Activated T-cell treated with anti-CD3 and anti-CD28 coated beads for 1 hour (primary cell): Measurements from ENCODE around the gene SLC15A2.
"Not testable (repeated sequence)": the region's sequence is repeated elsewhere in the genome, so short reads cannot be mapped to it uniquely, and the experiment has no call there.

Experiments
- DNase-seq: peaks from one replicate; pipeline ENCODE4 v3.0.0-alpha.2; 2020; ENCODE audit warnings: low read depth

The SLC15A2 gene

DNA sequence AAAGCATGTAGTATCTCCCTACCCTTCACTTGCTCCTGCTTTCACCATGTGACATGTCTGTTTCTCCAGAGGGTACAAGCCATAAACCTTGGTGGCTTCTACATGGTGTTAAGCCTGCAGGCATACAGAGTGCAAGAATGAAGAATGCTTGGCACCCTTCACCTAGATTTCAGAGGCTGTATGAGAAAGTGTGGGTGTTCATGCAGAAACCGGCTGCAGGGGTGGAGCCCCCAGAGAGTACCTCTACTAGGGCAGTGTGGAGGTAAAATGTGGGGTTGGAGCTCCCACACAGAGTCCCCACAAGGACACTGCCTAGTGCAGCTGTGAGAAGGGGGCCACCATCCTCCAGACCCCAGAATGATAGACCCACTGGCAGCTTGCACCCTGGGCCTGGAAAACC is 32.2 kb downstream of the SLC15A2 start:
- DNase-seq, result no peak

DNA sequence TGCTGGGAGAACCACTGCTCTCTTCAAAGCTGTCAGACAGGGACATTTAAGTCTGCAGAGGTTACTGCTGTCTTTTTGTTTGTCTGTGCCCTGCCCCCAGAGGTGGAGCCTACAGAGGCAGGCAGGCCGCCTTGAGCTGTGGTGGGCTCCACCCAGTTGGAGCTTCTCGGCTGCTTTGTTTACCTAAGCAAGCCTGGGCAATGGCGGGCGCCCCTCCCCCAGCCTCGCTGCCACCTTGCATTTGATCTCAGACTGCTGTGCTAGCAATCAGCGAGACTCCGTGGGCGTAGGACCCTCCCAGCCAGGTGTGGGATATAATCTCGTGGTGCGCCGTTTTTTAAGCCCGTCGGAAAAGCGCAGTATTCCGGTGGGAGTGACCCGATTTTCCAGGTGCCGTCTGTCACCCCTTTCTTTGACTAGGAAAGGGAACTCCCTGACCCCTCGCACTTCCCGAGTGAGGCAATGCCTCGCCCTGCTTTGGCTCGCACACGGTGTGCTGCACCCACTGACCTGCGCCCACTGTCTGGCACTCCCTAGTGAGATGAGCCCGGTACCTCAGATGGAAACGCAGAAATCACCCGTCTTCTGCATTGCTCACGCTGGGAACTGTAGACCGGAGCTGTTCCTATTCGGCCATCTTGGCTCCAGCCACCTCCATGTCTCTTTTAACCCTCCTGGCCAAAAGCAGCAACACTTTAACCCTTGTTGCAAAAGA is 44.1 kb downstream of the SLC15A2 start:
- DNase-seq, result not testable (repeated sequence)

DNA sequence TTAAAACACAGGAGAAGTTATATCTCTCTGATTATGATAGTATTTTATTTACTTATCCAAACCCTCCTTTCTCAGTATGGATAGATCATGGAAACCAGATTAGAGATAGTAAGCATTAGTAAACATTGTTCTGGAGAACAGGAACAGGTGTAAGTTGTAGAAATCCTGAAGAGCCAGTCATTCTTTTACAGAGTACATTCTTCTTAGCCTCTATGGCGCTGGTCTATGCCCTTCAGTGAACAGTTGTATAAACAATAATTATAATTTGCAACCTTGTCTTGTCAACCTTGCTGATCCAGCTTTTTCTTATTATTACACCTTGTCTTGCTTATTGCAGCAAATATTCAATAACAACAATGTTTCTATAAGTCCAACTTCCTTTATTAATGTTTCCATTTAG is 47.4 kb downstream of the SLC15A2 start:
- no peak for DNase-seq

DNA sequence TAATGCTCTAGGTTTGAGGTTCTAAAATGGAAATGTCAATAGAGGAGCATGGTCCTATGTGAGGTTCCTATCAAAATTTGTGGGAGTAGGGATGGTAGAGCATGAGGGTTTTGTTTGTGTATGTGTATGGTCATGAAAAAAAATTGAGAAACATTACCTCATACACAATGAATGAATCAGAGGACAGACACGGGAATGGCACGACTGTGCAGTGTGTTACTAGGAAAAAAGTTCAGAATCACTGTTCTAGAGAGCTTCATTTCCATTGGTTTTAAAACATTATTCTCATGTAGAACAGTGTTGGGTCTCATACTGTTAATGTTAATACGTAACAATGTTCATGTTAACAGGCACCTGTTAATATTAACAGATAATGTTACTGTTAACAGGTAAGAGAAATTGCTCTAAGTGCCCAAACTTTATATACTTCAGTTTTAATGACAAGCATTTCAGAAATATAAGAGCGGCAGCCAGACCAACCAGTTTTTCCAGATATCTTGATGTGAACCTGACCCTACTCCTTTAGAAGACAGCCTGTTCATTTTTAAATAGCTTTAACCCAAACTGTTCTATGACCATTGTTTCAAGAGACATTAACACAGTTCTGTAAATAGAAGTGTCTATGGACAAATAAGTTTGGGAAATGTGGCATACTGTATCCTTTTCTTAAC is 48.0 kb downstream of the SLC15A2 start:
- DNase-seq, result no peak

DNA sequence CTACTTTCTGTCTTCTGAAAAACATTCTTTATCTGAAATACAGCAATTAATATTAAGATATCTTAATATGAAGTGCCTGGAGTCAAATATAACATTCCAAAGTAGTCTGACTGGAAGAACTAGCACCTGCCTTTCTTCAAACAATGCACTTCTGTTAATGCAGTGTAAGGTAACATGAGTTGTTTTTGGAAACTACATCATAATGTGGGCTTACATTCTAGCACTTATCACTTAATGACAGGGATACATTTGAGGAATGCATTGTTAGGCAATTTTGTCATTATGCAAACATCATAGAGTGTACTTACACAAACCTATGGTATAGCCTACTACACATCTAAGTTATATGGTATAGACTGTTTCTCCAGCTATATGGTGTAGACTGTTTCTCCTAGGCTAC is 49.2 kb downstream of the SLC15A2 start:
- no peak for DNase-seq

DNA sequence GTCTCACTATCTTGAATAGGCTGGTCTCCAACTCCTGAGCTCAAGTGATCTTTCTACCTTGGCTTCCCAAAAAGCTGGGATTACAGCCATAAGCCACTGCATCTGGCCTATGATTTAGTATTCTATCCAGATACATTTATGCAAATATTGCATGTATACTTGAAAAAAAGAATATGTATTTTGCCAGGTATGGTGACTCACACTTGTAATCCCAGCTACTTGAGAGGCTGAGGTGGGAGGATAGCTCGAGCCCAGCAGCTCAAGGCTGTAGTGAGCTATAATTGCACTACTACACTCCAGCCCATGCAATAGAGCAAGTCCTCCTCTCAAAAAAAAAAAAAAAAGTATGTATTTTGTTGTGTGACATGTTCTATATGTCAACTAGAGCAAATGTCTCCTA is 54.4 kb downstream of the SLC15A2 start:
- no peak for DNase-seq

DNA sequence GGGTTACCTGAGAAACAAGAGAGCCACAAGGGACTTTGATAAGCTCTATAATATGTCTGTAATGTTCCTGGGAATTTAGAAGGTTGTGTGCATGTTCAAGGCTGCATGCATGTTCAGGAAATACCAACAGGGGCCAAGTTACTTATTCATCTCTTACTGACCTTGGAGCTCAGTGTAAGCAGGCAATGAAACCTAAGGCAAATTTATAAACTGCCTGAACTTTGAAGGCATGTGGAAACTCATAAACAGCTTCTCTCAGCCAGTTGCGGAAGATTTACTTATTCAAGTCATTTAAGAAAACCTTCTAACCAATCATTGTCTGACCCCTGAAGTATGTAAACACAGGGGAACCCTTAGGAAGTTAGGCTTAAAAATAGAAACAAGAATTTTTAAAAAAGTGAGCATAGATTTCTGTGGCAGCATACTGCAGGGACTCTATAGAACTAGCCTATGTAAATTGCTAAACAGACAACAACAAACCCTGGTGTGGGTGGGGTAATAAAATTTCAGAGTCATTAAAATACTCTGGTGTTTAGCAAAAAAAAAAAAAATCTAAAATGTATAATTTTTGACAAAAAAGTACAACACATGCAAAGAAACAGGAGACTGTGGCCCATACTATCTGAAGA is 57.2 kb downstream of the SLC15A2 start:
- no peak for DNase-seq

DNA sequence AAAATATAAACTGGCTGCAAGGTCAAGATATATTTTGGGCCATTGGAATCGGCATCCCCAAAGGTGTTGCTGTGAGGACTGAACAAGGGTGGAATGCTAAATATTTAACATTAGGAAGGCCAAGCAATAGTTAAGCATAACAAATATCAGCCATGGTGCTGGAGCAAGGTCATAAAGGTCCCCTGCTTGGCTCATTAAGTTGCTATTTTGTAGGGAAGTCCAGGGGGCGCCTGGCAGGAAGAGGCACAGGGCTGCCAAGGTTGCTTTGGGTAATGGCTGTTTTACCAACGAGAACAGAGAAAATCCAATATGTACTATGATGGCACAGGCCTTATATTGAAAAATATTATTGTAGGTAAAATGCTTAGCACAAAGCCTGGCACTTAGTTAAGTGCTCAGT is 62.2 kb downstream of the SLC15A2 start:
- DNase-seq, result no peak

DNA sequence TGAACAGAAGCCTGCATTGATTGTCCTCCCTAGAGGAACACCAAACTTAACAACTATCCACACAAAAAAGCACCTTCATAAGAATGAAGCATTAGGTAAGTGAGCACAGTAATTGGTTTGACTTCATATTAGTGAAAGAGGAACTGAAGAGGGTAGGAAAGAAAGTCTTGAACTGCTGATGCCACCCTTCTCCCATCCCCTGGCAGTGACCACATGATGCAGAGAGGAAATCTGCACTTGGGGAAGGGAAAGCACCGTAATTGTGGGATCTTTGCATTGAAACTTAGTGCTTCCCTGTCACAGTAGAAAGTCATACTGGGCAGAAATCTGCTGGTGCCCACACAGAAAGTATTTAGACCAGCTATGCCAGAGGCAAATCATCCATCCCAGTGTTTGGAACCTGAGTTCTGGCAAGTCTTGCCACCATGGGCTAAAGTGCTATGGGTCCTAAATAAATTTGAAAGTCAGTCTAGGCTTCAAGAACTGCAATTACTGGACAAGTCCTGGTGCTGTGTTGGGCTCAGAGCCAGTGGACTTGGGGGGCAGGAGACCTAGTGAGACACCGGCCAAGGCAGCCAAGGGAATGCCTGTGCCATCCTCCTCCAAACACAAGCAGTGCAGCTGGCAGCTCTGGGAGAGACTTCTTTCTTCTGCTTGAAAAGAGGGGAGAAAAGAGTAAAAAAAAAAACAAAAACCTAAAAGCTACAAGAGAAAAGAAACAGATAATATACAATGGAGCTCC is 63.6 kb downstream of the SLC15A2 start:
- DNase-seq, result no peak

DNA sequence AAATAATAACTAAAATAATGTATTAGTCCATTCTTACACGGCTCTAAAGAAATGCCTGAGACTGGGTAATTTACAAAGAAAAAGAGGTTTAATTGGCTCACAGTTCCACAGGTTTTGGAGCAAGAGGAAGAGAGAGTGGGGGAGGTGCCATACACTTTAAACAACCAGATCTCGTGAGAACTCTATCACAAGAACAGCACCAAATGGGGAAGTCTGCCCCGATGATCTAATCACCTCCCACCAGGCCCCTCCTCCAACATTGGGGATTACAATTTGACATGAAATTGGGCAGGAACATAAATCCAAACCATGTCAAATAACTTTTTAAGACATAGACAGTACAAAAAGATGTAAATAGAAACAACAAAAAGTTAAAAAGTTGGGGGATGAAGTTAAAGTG is 64.6 kb downstream of the SLC15A2 start:
- no peak for DNase-seq

DNA sequence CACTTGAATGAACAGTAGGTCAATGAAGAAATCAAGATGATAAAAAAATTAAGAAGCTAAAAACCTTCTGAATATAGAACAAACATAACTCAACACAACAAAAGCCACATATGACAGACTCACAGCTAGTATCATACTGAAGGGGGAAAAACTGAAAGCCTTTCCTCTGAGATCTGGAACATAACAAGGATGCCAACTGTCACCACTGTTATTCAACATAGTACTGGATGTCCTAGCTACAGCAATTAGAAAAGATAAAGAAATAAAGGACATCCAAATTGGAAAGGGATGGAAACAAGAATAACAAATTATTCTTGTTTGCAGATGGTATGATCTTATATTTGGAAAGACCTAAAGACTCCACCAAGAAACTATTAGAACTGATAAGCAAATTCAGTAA is 67.1 kb downstream of the SLC15A2 start:
- no peak for DNase-seq

DNA sequence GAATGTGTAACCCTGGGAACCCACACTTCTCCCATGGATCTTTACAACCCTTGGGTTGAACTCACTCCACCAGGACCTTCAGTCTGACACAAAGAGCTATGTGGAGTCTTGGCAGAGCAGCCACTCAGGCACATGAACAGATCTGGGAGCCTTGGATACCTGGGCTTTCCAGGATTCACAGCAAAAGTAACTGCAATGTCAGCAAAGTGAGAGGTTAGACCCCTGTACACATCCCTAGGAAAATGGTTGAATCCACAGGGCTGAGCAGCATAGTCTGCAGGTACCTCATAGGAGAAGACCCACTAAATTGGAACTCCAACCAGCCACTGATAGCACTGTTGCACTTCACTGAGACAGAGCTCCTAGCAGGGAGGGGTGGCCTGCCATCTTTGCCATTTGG is 68.2 kb downstream of the SLC15A2 start:
- no peak for DNase-seq

DNA sequence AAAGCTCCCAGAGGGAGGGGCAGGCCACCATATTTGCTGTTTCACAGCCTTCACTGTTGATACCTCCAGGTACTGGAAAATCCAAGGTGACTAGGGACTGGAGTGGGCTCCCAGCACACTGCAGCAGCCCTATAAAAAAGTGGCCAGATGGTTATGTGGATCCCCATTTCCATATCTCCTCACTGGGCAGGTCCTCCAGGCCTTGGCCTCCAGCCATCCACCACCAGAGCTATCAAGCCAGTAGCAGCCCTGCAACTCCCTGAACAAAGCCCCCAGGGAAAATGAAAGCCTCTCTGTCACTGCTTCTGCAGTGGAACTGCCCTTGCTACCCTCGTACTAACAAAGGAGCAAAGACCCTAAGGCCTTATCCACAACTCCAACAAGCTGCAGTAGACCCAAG is 69.4 kb downstream of the SLC15A2 start:
- no peak for DNase-seq

DNA sequence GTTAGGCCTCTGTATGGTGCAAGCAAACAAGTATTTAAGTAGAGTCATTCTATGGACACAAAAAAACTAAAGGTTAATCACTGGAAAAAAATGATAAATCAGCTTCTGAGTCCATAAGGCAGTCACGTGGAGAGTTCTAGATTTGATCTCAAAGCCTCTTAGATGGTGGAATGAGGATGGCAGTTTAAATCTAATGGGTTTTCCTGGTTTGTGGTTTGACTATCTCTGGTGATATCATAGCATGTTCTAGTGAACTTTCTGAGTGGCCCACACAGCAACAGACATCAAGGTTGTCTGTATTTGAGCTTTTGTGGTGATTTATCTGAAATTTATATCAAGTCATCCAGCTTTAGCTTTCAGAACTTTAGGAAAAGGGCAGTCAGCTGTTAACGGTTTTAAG is 75.4 kb downstream of the SLC15A2 start:
- DNase-seq, result no peak

DNA sequence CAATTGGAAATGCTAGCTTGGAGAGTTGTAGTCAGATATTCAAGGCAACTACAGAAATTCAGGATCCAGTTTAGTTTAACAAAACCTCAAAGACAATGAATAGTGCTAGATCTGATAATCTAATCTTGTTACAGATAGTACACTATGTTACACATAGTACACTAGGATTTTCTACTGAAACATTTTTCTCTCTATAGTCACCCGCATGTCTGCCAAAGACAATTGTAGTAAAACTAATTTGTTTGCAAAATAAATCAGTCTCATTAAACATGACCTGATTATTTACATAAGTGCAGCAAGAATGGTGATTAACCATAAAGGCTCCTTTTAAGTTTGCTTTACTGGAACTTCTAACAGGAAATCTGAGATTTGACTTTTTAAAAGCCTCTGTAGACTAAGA is 75.8 kb downstream of the SLC15A2 start:
- DNase-seq, result no peak

DNA sequence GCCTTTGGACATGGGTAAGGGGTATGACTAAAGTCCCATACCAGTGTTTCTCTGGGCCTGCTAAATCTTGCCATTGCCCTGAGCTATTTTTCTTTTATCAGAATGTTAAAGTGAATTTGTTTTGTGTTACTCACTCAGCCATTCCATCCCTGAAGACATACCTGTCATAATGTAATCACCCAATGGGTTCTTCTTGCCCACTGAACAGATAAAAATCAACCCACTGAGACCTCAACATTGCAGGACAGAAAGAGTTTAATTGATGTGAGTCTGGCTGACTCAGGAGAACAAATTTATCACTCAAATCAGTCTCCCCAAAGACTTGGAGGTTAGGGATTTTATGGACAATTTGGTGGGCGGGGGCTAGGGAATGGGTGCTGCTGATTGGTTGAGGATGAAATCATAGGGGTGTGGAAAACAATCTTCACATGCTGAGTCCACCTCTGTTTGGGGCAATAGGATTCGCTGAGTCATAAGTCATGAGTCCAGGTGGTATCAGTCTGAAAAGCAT is 80.5 kb downstream of the SLC15A2 start:
- no peak for DNase-seq

DNA sequence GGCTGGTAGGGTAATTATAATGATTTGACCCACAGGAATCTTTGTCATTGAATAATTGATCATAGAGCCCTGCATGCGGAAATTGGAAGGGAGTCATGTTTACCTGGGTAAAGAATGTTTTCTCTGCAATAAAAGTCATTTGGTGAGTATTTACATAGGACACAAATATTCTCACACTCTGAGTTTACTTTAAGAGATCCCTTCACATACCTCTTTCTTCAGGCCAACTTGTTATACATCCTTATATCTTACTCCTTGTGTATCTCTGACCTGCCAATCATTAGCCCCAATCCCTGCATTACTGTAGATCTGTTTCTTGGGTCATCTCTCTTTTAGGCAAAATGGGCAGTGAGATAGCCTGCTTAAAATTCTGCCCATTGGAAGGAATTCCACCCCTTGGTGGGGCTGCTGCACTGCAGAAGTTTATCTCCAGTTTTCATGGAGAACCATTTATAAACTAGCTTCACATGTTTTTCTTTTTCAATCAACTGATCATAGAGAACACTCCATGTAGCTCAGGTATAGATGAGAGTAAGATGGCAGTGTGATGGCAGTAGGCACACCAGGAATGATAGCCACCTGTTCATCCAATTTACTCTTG is 81.6 kb downstream of the SLC15A2 start:
- no peak for DNase-seq

DNA sequence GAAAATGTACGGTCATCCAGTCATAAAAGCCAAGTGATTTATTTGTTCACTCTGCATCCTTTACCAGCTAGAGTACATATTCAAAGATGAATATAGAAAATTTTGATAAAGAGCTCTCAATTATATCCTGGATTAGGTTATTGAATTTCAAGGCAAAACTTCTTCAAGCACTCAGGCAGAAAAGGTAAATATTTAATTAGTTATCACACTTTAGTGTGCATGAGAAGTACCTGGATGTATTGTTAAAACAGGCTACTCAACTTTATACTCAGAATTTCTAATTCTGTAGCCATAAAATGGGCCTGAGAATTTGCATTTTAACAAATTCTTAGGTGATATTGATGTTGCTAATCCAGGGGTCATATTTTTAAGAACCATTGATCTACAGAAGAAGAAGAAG is 82.5 kb downstream of the SLC15A2 start:
- DNase-seq, result no peak

DNA sequence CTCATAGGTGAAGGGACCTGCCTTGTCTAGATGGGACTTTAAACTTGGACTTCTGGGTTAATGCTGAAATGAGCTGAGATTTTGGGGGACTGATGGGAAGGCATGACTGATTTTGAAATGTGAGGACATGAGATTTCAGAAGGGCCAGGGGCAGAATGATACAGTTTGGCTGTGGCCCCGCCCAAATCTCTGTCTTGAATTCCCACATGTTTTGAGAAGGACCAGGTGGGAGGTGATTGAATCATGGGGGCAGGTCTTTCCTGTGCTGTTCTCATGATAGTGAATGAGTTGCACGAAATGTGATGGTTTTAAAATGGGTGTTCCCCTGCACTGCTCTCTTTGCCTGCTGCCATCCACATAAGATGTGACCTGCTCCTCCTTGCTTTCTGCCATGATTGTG is 85.0 kb downstream of the SLC15A2 start:
- DNase-seq, result no peak

DNA sequence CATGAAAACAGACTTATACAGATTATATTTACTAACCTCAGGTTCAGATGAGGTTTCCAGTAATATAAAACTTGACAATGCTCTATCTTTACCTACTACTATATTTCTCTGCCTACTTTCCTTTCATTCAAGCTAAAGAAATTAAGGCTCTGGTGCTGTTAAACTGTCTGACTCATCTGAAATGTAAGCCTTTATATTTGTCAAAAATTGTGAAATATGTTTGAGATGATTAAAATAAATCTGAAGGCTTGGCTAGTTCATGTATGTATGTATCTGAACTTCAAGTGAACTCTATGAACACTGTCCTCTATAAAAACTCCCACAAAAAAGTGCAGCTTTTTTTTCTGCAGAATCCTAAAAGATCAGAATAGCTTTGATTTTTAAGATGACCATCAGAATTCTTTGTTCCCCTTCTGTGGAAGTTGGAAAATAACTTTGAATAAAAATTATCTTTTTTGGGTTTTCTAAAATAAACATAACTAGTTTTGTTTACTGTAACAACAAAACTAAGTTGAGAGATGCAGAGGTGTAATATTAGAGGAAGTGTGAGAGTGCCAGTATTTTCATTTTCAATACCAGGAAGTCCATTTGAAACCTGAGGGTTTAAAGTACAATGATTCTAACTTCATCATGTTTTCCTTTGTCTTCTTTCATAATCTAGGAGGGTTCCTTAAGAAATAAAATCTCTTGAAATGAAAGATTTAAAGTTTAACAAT is 85.7 kb downstream of the SLC15A2 start:
- DNase-seq, result no peak

DNA sequence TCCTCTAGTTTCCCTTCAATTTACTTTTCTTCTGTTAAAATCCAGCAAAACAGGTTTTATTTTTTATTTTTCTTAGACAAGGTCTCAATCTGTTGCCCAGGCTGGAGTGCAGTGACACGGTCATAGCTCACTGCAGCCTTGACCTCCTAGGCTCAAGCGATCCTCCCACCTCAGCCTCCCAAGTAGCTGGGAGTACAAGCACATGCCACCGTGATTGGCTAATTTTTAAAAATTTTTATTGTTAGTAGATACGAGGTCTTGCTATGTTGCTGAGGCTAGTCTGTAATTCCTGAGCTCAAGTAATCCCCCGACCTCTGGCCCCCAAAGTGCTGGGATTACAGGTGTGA is 86.2 kb downstream of the SLC15A2 start:
- no peak for DNase-seq

DNA sequence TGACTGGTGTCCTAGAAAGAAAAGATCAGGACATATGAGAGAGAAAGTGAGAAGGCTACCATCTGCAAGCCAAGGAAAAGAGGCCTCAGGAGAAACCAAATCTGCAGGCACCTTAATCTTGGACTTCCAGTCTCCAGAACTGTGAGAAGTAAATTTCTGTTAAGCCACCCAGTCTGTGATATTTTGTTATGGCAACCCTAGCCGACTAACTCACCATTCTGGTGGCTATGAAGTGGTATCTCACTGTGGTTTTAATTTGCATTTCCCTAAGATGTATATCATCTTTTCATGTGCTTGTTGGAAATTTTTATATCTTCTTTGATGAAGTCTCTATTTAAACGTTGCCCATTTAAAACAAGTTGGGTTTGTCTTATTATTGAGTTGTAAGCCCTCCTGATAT is 87.3 kb downstream of the SLC15A2 start:
- DNase-seq, result no peak
